SK-N-SH (cell line): Measurements from ENCODE around the gene ATP5MG. TPM values are rescaled to one million over a fixed set of nuclear protein-coding genes. Genes with fewer than 3 reads are reported as not detected.
A peak's percentile ranks its signal among the peaks of the same experiment; 100 is the strongest.
"Not testable (repeated sequence)": the region's sequence is repeated elsewhere in the genome, so short reads cannot be mapped to it uniquely, and the experiment has no call there.

Experiments
- CTCF ChIA-PET: fragments of 300-600, 350-600 bp; formaldehyde crosslinking; extraction: SDS; loops from one replicate; lab custom pipeline; 2021; lab: Yijun Ruan, JAX
- POLR2A ChIA-PET: fragments of 350-600 bp; sonication (Branson Sonifier 250); formaldehyde crosslinking; extraction: SDS; loops from one replicate; lab custom pipeline; 2020; ENCODE audit warnings: antibody characterized with exemption, inconsistent platforms; lab: Yijun Ruan, JAX
- DNase-seq: peaks from one replicate; pipeline ENCODE4 v3.0.0; 2012
- H2AFZ ChIP-seq: fragments of 200-600 bp; sonication (generic); 2 replicates; pipeline ENCODE4 v1.8.1; 2016; ENCODE audit warnings: antibody characterized with exemption, mild to moderate bottlenecking, low read depth
- H3F3A ChIP-seq: fragments of 200-600 bp; sonication (generic); replicated peaks from 2 replicates; pipeline ENCODE3; 2016; ENCODE audit warnings: antibody characterized with exemption, mild to moderate bottlenecking; ENCODE audit not compliant: insufficient read depth
- H3K27ac ChIP-seq, 2 experiments: fragments of 200-500 bp in 1 of 2; fragments of 200-600 bp in 1 of 2; sonication (Bioruptor generic) in 1 of 2; sonication (generic), shearing (Covaris generic) in 1 of 2; 2 replicates each; pipeline versions ENCODE4 v1.5.1 to v1.6.1; 2014 to 2016; ENCODE audit warnings: low read depth in 2 of 2, inconsistent platforms in 1 of 2, low read length in 1 of 2, mild to moderate bottlenecking in 1 of 2, mixed read lengths in 1 of 2
- H3K27me3 ChIP-seq: fragments of 200-600 bp; sonication (generic), shearing (Covaris generic); 2 replicates; pipeline ENCODE4 v1.6.1; 2016; ENCODE audit warnings: mixed run types; ENCODE audit not compliant: insufficient read depth
- H3K36me3 ChIP-seq, 2 experiments: fragments of 200-500 bp in 1 of 2; fragments of 200-600 bp in 1 of 2; sonication (Bioruptor generic) in 1 of 2; sonication (generic) in 1 of 2; replicated peaks in 1 of 2; 2 replicates each; pipeline versions ENCODE3 to v1.5.1; 2014 to 2016; ENCODE audit warnings: low read length in 1 of 2, mild to moderate bottlenecking in 1 of 2; ENCODE audit not compliant: insufficient read depth in 2 of 2, control insufficient read depth in 1 of 2
- H3K4me1 ChIP-seq, 2 experiments: fragments of 200-500 bp in 1 of 2; fragments of 200-600 bp in 1 of 2; sonication (Bioruptor generic) in 1 of 2; sonication (generic), shearing (Covaris generic) in 1 of 2; 2 replicates each; pipeline versions ENCODE4 v1.5.1 to v1.6.1; 2014 to 2016; ENCODE audit warnings: low read depth in 1 of 2, low read length in 1 of 2, mixed run types in 1 of 2; ENCODE audit not compliant: insufficient read depth in 2 of 2, control insufficient read depth in 1 of 2
- H3K4me2 ChIP-seq: fragments of 200-600 bp; sonication (generic), shearing (Covaris generic); 2 replicates; pipeline ENCODE4 v1.6.1; 2017; ENCODE audit warnings: mixed run types
- H3K4me3 ChIP-seq, 2 experiments: fragments of 200-500 bp in 1 of 2; fragments of 200-600 bp in 1 of 2; sonication (Bioruptor generic) in 1 of 2; sonication (generic), shearing (Covaris generic) in 1 of 2; 2 replicates each; pipeline versions ENCODE4 v1.5.1 to v1.8.1; 2014 to 2016; ENCODE audit warnings: low read depth in 2 of 2, inconsistent platforms in 1 of 2, low read length in 1 of 2, mild to moderate bottlenecking in 1 of 2, mixed read lengths in 1 of 2, moderate library complexity in 1 of 2
- H3K79me2 ChIP-seq: fragments of 200-600 bp; sonication (generic); 2 replicates; pipeline ENCODE4 v1.8.1; 2017; ENCODE audit warnings: mild to moderate bottlenecking; ENCODE audit not compliant: insufficient read depth
- H3K9ac ChIP-seq: fragments of 200-600 bp; sonication (generic); 2 replicates; pipeline ENCODE4 v1.6.1; 2017; ENCODE audit warnings: mixed run types
- H3K9me2 ChIP-seq: fragments of 200-600 bp; sonication (generic); 2 replicates; pipeline ENCODE4 v1.6.1; 2017; ENCODE audit warnings: mixed run types
- H3K9me3 ChIP-seq: fragments of 200-600 bp; sonication (generic); 2 replicates; pipeline ENCODE4 v1.6.1; 2017; ENCODE audit warnings: mixed run types, mild to moderate bottlenecking, moderate library complexity
- H4K20me1 ChIP-seq: fragments of 200-600 bp; sonication (generic); 2 replicates; pipeline ENCODE4 v1.6.1; 2017; ENCODE audit warnings: mild to moderate bottlenecking, mixed run types; ENCODE audit not compliant: insufficient read depth
- CTCF ChIP-seq: fragments of 200-600 bp; sonication (generic); IDR thresholded peaks from 2 replicates; pipeline ENCODE4 v1.6.1; 2017; ENCODE audit warnings: antibody characterized with exemption, mild to moderate bottlenecking, moderate library complexity
- ELF1 ChIP-seq: IDR thresholded peaks from 2 replicates; pipeline ENCODE4 v1.4.0; 2012
- EP300 ChIP-seq, 2 experiments: IDR thresholded peaks; 2 replicates each; pipeline versions ENCODE4 v1.4.0 to v1.6.1; 2012; ENCODE audit warnings: borderline replicate concordance in 1 of 2, low read depth in 1 of 2, low read length in 1 of 2
- FOSL2 ChIP-seq: IDR thresholded peaks from 2 replicates; pipeline ENCODE4 v1.4.0; 2012; ENCODE audit warnings: low read depth, mild to moderate bottlenecking, moderate library complexity, borderline replicate concordance
- FOXJ3 ChIP-seq: sonication (generic); formaldehyde crosslinking; IDR thresholded peaks from 2 replicates; pipeline ENCODE4 v1.5.1; 2020; ENCODE audit warnings: mild to moderate bottlenecking, missing genetic modification reagents
- GABPA ChIP-seq: IDR thresholded peaks from 2 replicates; pipeline ENCODE4 v1.4.0; 2012; ENCODE audit warnings: low read depth, mild to moderate bottlenecking
- JUND ChIP-seq: IDR thresholded peaks from 2 replicates; pipeline ENCODE4 v1.4.0; 2012
- MAX ChIP-seq: IDR thresholded peaks from 2 replicates; pipeline ENCODE4 v1.4.0; 2012; ENCODE audit warnings: low read depth
- MXI1 ChIP-seq: IDR thresholded peaks from 2 replicates; pipeline ENCODE4 v1.6.1; 2012; ENCODE audit warnings: mild to moderate bottlenecking, low read depth, low read length, improper control_type of control experiment
- POLR2AphosphoS5 ChIP-seq: IDR thresholded peaks from 2 replicates; pipeline ENCODE4 v1.6.1; 2012; ENCODE audit warnings: low read depth, low read length
- RAD21 ChIP-seq: IDR thresholded peaks from 2 replicates; pipeline ENCODE4 v1.6.1; 2012; ENCODE audit warnings: mild to moderate bottlenecking, low read length
- RCOR1 ChIP-seq: fragments of 150-350 bp; IDR thresholded peaks from 2 replicates; pipeline ENCODE4 v1.6.1; 2017; ENCODE audit warnings: antibody characterized with exemption, low read length
- YY1 ChIP-seq: IDR thresholded peaks from 2 replicates; pipeline ENCODE4 v1.4.0; 2012; ENCODE audit warnings: low read depth, mild to moderate bottlenecking
- WGBS: methylation state at CpG from one replicate; pipeline ENCODE4 v1.1.6; 2017; ENCODE audit warnings: low lambda C conversion rate; 5-methylcytosine and 5-hydroxymethylcytosine counted together
- polyA plus RNA-seq, 3 experiments: library from polyadenylated mRNA; depleted of rRNA; stranded (reverse); fragments of >200 nt; gene quantifications; 2 replicates each; pipeline ENCODE4 v1.2.3, GENCODE V29; 2012
- TF ChIP-seq, protein P1 (sequence below): IDR thresholded peaks from 2 replicates; pipeline ENCODE4 v1.4.0; 2012; ENCODE audit warnings: low read depth, borderline replicate concordance
- TF ChIP-seq, protein P2 (sequence below): IDR thresholded peaks from 2 replicates; pipeline ENCODE4; 2012
- TF ChIP-seq, protein P3 (sequence below): fragments of 150-350 bp; IDR thresholded peaks from 2 replicates; pipeline ENCODE4 v1.6.1; 2016; ENCODE audit warnings: mild to moderate bottlenecking, low read depth, low read length
- TF ChIP-seq, protein P4 (sequence below): IDR thresholded peaks from 2 replicates; pipeline ENCODE4 v1.4.0; 2012; ENCODE audit warnings: low read depth, borderline replicate concordance

Gene ATP5MG
- polyA plus RNA-seq, 1 of the 3 experiments (the other 2 are of a cell fraction): 140 TPM

GRCh38 chr11:118401880-118402590 is 629 bp downstream of the ATP5MG start:
- 2% methylated on average over 22 of the region's 22 CpGs for WGBS
- ChIA-PET CTCF (interaction anchor here (0.7 to 1.8 kb wide), 5 partner anchors 11 to 97 kb away, joined by 3 to 5 read pairs (median 4); no protein-coding TSS in a partner anchor), POLR2A (interaction anchor here (0.6 to 1.7 kb wide), 4 partner anchors 20 to 34 kb away, joined by 3 to 5 read pairs (median 4); partner anchors contain the start of gene KMT2A)
- H3K9ac ChIP-seq: peak overlapping the region; percentile 86
- H3K4me2 ChIP-seq: peak overlapping the region; percentile 62
- peaks cover 26 to 48% of the 10 kb centered on the region in 2 experiments for H3K36me3 ChIP-seq
- H3F3A ChIP-seq: peaks cover 23% of the 10 kb centered on the region
- TF ChIP-seq EP300 (IDR thresholded peaks at IDR 0.05; ENCODE audit: borderline replicate concordance in 1 of 2, low read depth in 1 of 2, low read length in 1 of 2) (no peak), RCOR1 (no peak), JUND (no peak), ELF1 (no peak), FOSL2 (no peak), GABPA (no peak), FOXJ3 (CRISPR knock-in tag) (0 out of 2 replicates have a peak, but pooled peaks have one; percentile 1), MAX (no peak), RAD21 (0 out of 2 replicates have a peak, but pooled peaks have one; percentile 3), MXI1 (no peak), YY1 (no peak), POLR2AphosphoS5 (no peak), CTCF (peak; percentile 1; the same call in 1 of the 2 replicates)
- TF ChIP-seq, protein P1, sequence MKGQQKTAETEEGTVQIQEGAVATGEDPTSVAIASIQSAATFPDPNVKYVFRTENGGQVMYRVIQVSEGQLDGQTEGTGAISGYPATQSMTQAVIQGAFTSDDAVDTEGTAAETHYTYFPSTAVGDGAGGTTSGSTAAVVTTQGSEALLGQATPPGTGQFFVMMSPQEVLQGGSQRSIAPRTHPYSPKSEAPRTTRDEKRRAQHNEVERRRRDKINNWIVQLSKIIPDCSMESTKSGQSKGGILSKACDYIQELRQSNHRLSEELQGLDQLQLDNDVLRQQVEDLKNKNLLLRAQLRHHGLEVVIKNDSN: no peak
- TF ChIP-seq, protein P2, sequence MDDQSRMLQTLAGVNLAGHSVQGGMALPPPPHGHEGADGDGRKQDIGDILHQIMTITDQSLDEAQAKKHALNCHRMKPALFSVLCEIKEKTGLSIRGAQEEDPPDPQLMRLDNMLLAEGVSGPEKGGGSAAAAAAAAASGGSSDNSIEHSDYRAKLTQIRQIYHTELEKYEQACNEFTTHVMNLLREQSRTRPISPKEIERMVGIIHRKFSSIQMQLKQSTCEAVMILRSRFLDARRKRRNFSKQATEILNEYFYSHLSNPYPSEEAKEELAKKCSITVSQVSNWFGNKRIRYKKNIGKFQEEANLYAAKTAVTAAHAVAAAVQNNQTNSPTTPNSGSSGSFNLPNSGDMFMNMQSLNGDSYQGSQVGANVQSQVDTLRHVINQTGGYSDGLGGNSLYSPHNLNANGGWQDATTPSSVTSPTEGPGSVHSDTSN: no peak
- TF ChIP-seq, protein P3, sequence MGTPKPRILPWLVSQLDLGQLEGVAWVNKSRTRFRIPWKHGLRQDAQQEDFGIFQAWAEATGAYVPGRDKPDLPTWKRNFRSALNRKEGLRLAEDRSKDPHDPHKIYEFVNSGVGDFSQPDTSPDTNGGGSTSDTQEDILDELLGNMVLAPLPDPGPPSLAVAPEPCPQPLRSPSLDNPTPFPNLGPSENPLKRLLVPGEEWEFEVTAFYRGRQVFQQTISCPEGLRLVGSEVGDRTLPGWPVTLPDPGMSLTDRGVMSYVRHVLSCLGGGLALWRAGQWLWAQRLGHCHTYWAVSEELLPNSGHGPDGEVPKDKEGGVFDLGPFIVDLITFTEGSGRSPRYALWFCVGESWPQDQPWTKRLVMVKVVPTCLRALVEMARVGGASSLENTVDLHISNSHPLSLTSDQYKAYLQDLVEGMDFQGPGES: no peak
- TF ChIP-seq, protein P4, sequence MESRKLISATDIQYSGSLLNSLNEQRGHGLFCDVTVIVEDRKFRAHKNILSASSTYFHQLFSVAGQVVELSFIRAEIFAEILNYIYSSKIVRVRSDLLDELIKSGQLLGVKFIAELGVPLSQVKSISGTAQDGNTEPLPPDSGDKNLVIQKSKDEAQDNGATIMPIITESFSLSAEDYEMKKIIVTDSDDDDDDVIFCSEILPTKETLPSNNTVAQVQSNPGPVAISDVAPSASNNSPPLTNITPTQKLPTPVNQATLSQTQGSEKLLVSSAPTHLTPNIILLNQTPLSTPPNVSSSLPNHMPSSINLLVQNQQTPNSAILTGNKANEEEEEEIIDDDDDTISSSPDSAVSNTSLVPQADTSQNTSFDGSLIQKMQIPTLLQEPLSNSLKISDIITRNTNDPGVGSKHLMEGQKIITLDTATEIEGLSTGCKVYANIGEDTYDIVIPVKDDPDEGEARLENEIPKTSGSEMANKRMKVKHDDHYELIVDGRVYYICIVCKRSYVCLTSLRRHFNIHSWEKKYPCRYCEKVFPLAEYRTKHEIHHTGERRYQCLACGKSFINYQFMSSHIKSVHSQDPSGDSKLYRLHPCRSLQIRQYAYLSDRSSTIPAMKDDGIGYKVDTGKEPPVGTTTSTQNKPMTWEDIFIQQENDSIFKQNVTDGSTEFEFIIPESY: no peak
- H4K20me1 ChIP-seq: peaks cover 38% of the 10 kb centered on the region; the same call in 1 of the 2 replicates
- no peaks in the 10 kb centered on the region for H3K27me3 ChIP-seq
- H2AFZ ChIP-seq: peak overlapping the region; percentile 92
- DNase-seq: no peak
- H3K27ac ChIP-seq: peak overlapping the region; percentile 78 to 93; a peak in 3 of 4 replicates
- no peaks in the 10 kb centered on the region for H3K9me2 ChIP-seq
- no peaks in the 10 kb centered on the region for H3K9me3 ChIP-seq
- H3K79me2 ChIP-seq: peaks cover 57% of the 10 kb centered on the region
- H3K4me3 ChIP-seq: peak overlapping the region; percentile 84 to 96
- H3K4me1 ChIP-seq: peaks cover 8 to 14% of the 10 kb centered on the region in 2 experiments; a peak in 3 of 4 replicates

GRCh38 chr11:118402594-118402993 is 1.2 kb downstream of the ATP5MG start:
- not testable (repeated sequence) for H3K27me3 ChIP-seq, H2AFZ ChIP-seq, DNase-seq, H3K9me3 ChIP-seq, H3K9me2 ChIP-seq
- CTCF ChIA-PET: interaction anchor here (0.8 to 1.8 kb wide), 4 partner anchors 11 to 97 kb away, joined by 3 to 5 read pairs (median 4); no protein-coding TSS in a partner anchor
- Histone ChIP-seq H3K27ac (peak overlapping the region in 1 of 2 experiments; percentile 78; a peak in 1 of 4 replicates), H3F3A (peaks cover 26% of the 10 kb centered on the region), H3K4me1 (peaks cover 8 to 14% of the 10 kb centered on the region in 2 experiments; a peak in 3 of 4 replicates), H3K79me2 (peaks cover 63% of the 10 kb centered on the region), H3K4me2 (peak overlapping the region; percentile 62), H4K20me1 (peaks cover 38% of the 10 kb centered on the region; the same call in 1 of the 2 replicates), H3K36me3 (peaks cover 29 to 44% of the 10 kb centered on the region in 2 experiments), H3K4me3 (peak overlapping the region; percentile 84 to 96), H3K9ac (peak overlapping the region; percentile 86)
- WGBS: 70% methylated on average over 7 of the region's 7 CpGs
- POLR2A ChIA-PET: interaction anchor here (0.6 to 1.7 kb wide), 3 partner anchors 20 to 32 kb away, joined by 3 to 4 read pairs (median 4); no protein-coding TSS in a partner anchor
